Measurements from ENCODE around the gene ZNF641.

The ZNF641 gene

GRCh38 chr12:48350249-48351021 lies at the start of gene ZNF641:
Gene ZNF641, minus strand, starts transcription at chr12:48350919. Its CDS starts 2,829 bp downstream, at chr12:48348090.
- DNase-seq (ENCODE audit: low read depth), result peak; percentile 68

DNA sequence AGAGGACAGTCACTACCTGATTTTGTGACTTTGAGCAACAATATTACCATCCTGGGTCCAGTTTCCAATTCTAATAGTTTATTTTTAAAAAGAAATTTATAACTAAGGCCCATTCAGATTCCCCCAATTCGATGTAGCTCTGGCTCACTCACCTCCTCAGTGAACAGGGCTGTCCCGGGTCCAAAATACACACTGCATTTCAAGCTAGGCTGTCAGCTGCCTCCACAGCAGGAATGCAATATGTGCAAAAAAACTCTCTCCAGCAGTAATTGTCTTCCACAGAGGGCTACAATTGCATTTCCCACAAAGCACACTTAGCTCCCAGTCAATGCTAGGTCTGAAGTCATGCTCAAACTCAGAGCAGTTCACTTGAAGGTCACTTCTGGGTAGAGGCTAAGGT lies 39.3 kb upstream of the ZNF641 start:
- DNase-seq (ENCODE audit: low read depth), result no peak

DNA sequence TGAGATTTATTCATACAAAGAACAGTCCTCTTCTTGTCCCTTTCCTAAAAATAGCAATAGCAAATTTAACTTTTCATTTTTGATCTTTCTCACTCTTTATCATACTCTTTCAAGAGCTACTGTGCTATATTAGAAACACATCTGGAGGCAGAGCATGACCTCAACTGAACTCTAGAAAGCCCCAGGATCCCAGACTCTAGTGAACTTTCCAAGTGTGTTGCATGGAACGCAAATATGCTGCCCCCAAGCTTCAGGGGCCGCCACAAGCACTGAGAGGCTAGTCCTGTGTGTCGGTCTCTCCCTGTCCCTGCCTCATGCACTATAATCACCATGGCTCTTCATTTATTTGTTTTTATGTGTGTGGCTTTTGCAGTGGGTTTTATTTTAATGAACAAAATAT lies 38.7 kb upstream of the ZNF641 start:
- DNase-seq (ENCODE audit: low read depth), result no peak

GRCh38 chr12:48388938-48389337 lies 38.2 kb upstream of the ZNF641 start:
- DNase-seq (ENCODE audit: low read depth), result no peak

- DNase-seq (ENCODE audit: low read depth), result no peak
Measured at GRCh38 chr12:48388460-48388859, 37.7 kb upstream of the ZNF641 start.

DNA sequence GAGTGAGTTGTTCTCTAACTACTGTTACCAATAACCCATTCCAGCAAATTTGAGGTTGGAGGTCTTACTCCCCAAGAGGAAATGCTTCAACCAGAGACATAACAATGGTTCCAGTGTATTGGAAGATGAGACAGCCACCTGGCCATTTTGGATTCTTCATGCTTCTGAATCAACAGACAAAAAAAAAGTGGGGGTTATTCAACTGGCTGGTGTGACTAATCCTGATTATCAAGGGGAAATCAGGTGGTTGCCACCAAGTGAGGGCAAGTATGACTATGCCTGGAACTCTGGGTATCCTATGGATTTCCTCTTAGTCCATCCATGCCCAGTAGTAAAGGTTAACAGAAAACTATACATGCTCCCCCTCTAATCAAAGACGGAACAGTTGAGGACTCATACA lies 29.9 kb upstream of the ZNF641 start:
- no peak for DNase-seq (ENCODE audit: low read depth)

DNA sequence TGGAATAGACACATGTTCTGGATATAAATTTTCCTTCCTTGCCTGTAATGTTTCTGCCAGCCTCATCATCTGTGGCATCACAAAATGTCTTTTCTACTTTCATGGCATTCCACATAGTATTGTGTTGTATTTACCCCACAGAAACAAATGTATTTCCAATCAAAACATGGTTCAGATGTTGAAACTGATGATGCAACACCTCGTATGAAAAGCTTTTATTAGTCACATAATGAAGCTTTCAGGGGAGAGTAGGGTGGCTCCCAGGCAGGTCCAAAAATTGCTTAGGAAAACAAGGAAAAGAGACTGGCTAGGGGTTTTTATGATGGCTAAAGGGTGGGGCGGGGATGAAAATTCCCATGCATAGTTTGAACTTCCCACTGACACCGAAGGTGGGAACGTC lies 29.1 kb upstream of the ZNF641 start:
- DNase-seq (ENCODE audit: low read depth), result no peak

- no peak for DNase-seq (ENCODE audit: low read depth)
Measured at GRCh38 chr12:48377646-48378045, 26.9 kb upstream of the ZNF641 start.

- no peak for DNase-seq (ENCODE audit: low read depth)
Measured at GRCh38 chr12:48374164-48374563, 23.4 kb upstream of the ZNF641 start.

- DNase-seq (ENCODE audit: low read depth), result no peak
Measured at GRCh38 chr12:48366131-48366530, 15.4 kb upstream of the ZNF641 start.

- DNase-seq (ENCODE audit: low read depth), result no peak
Measured at GRCh38 chr12:48361664-48362339, 11.1 kb upstream of the ZNF641 start.

DNA sequence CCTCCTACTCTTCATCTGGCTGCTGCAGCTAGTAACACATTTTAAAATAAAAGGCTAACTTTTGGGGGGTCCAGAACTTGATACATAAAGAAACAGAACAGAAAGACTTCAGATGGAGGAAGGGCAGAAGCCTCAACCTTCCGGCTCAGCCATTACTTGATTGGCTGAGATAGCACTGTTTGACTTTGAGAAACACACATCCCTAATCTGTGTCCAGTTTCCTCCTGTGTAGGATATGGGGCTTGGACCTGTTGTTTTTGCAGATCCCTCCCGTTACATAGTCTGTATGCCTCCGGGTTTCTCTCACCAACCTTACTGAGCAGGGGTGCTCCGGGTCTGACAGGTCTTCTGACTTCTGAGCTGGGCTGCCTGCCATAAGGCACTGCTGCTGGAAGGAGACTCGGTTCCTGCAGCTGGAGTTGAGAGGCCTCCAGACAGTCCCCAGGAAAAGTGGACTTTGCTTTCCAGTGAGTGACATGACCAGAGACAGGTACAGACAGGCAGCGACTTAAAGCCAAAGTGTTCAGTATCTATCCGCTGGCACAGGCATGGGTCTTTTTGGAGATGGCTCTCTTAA lies 8.3 kb upstream of the ZNF641 start:
- no peak for DNase-seq (ENCODE audit: low read depth)

DNA sequence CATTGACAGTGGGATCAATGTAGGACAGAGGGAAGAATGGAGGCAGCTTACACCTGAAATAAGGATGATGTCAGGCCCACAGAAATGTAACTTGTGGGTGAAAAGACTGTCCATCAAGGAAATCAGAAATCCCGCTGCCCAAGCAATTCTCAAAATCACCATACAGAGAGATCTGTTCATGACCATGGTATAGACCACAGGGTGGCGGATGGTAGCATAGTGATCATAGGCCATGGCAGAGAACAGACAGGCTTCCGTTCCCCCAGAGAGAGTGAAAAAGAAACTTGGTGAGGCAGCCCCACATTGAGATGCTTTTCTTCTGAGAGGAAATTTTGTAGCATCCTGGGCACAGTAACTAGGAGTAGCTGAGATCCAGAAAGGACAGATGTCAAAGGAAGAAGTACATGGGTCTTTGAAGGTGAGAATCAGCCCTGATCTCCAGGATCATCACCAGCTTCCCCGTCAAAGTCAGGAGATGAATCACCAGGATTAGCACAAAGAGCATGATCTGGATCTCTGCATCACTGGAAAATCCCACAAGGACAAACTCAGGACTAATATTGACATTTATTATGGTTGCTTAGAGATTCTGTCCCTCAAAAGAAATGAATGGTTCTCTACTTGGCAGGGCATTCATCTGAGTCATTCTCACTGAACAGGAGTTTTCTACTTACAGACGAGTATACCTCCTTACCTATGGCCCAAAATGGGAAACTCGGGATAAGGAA lies 5.5 kb upstream of the ZNF641 start:
- DNase-seq (ENCODE audit: low read depth), result no peak

DNA sequence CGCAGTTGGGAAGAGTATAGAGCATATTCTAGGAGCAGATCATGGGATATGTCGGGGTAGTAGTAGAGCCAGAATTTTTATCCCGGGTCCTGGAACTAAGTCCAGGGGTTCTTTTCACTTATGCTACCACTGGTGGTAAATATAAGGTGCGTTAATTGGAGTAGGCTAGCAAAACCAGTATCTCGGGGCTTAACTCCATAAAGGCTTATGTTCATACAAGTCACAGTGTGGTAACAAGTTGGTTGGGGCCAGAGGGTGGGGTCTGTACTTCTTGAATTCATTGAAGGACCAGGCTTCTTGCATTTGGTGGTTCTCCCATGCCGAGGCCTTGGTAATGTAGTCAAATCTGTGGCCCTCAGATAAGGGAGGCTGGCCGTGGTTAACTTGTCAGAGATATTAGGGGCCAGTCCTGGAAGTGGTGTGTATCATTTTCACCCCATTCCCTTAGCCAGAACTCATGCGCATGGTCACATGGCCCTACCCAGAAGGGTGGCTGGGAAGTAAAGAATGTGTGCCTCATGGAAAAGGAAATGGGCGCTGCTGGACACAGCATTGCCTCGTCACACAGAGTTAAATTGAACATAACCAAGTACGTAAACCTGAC lies 1.5 kb upstream of the ZNF641 start:
- DNase-seq (ENCODE audit: low read depth), result no peak

DNA sequence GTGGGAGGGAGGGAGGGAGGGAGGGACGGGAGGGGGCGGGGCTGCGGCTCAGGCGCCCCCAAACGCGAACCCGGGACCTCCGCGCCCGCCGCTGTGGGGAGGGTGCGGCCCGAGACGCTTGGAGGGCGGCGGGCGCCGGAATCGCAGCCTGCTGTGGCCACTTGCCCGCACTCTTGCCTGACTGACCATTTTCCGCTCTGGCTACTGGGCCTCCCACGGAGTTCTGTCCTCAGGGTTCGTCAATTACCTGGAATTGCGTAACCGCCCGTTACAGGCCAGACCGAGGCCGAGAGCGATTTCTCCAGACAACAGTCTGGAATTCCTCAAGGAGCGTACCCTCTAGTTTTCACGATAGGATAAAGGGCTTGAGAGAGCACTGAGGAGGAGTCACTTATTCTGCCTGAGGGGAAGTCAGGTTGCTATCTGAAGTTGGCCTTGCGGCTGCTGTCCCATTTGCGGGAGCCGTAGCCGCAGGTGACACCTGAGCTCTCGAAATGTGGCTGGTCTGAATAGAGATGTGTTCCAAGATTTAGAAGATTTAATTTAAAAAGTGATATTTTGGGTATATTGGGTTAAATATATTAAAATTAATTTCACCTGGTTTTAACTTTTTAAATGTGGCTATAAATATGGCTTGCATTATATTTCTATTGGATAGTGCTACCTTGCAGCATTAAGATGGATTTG lies 446 bp upstream of the ZNF641 start:
- DNase-seq (ENCODE audit: low read depth), result no peak

DNA sequence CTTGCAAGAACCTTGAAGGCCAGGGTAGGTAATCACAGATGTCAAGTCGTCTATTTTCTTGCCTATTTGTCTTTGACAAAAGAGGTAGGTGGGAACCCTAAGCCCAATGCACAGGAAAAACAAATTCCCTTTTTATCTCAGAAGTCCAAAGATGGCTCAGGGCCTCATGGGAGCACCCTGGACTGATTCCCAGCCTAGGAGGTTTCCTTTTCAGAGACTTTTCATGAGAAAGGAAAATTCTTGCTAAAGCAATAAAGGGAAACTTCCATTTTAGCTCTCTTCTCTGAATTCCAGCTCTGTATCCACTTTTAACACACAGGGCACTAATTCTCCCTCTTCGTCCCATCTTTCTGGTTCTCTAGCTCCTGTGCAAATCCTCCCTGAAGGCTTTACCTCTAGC lies 1.2 kb downstream of the ZNF641 start:
- DNase-seq (ENCODE audit: low read depth), result no peak

DNA sequence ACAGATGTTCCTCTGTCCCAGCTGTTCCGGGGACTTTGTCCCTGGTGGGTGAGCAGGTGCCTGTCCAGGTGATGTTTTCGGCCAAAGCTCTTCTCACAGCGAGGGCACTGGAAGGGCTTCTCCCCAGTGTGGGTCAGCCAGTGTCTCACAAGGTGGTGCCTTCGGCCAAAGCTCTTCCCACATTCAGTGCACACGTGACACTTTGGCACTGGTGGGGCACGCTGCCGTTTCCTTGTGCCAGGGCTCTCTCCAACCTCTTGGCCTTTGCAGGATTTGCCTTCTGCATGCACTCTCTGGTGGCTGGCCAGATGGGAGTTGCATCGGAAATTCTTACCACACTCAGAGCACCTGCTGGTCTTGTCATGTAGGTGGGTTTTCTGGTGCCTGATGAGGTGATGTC lies 7.7 kb downstream of the ZNF641 start:
- no peak for DNase-seq (ENCODE audit: low read depth)

GRCh38 chr12:48340943-48341342 lies 9.8 kb downstream of the ZNF641 start:
- DNase-seq (ENCODE audit: low read depth), result no peak

GRCh38 chr12:48339442-48340117 lies 11.1 kb downstream of the ZNF641 start:
- DNase-seq (ENCODE audit: low read depth), result no peak

GRCh38 chr12:48336564-48336963 lies 14.2 kb downstream of the ZNF641 start:
- DNase-seq (ENCODE audit: low read depth), result no peak

DNA sequence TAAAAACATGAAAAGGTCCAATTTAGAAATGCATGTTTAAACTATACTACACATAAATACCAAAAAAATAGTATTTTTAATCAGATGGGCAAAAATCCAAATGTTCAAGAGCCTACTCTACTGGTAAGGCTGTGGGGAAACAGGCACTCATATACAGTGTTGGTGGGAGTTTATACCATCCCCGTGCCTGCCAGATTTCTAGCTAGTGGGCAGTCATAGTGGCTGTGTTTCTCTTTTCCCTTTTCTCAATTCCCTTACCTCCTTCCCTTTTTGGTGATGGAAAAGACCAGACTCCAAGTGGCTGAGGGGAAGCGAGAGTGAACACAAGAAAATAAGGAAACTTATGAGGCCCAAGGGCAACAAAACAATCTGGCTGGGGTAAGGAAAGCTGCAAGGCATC lies 14.7 kb downstream of the ZNF641 start:
- no peak for DNase-seq (ENCODE audit: low read depth)
